CD4-positive, alpha-beta T cell treated with Interferon gamma for 1 hour (primary cell): ENCODE results near the gene MDGA2.
"Not testable (repeated sequence)": the region's sequence is repeated elsewhere in the genome, so short reads cannot be mapped to it uniquely, and the experiment has no call there.

Experiments
- DNase-seq: peaks from one replicate; pipeline ENCODE4 v3.0.0-alpha.2; 2020

Gene MDGA2

GRCh38 chr14:47060050-47060449, 615.4 kb downstream of the MDGA2 start:
- DNase-seq, result no peak

- no peak for DNase-seq
Measured at GRCh38 chr14:47057364-47057763, 618.0 kb downstream of the MDGA2 start.

GRCh38 chr14:47044841-47045240, 630.6 kb downstream of the MDGA2 start:
- DNase-seq, result no peak

GRCh38 chr14:47040550-47040949, 634.9 kb downstream of the MDGA2 start:
- DNase-seq, result no peak

- no peak for DNase-seq
Measured at GRCh38 chr14:47039336-47039735, 636.1 kb downstream of the MDGA2 start.

GRCh38 chr14:47022721-47023120, 652.7 kb downstream of the MDGA2 start:
- DNase-seq, result no peak

GRCh38 chr14:47020500-47020899, 654.9 kb downstream of the MDGA2 start:
- no peak for DNase-seq

GRCh38 chr14:47012533-47013280, 662.7 kb downstream of the MDGA2 start:
- no peak for DNase-seq

- no peak for DNase-seq
Measured at GRCh38 chr14:47009615-47010014, 665.8 kb downstream of the MDGA2 start.

GRCh38 chr14:47008732-47009131, 666.7 kb downstream of the MDGA2 start:
- DNase-seq, result no peak

GRCh38 chr14:46999661-47000060, 675.7 kb downstream of the MDGA2 start:
- no peak for DNase-seq

- no peak for DNase-seq
Measured at GRCh38 chr14:46989566-46989965, 685.8 kb downstream of the MDGA2 start.

GRCh38 chr14:46988312-46988711, 687.1 kb downstream of the MDGA2 start:
- no peak for DNase-seq

GRCh38 chr14:46985529-46986380, 689.6 kb downstream of the MDGA2 start:
- DNase-seq, result no peak

- no peak for DNase-seq
Measured at GRCh38 chr14:46973295-46973694, 702.1 kb downstream of the MDGA2 start.

GRCh38 chr14:46964378-46964777, 711.0 kb downstream of the MDGA2 start:
- DNase-seq, result no peak

- no peak for DNase-seq
Measured at GRCh38 chr14:46951103-46951502, 724.3 kb downstream of the MDGA2 start.

- no peak for DNase-seq
Measured at GRCh38 chr14:46940611-46941010, 734.8 kb downstream of the MDGA2 start.

GRCh38 chr14:46920542-46920941, 754.9 kb downstream of the MDGA2 start:
- DNase-seq, result no peak

- not testable (repeated sequence) for DNase-seq
Measured at GRCh38 chr14:46915539-46915938, 759.9 kb downstream of the MDGA2 start.

GRCh38 chr14:46902837-46903236, 772.6 kb downstream of the MDGA2 start:
- no peak for DNase-seq

GRCh38 chr14:46894476-46894875, 780.9 kb downstream of the MDGA2 start:
- DNase-seq, result no peak

- no peak for DNase-seq
Measured at GRCh38 chr14:46887144-46887543, 788.3 kb downstream of the MDGA2 start.

- DNase-seq, result no peak
Measured at GRCh38 chr14:46885566-46885965, 789.8 kb downstream of the MDGA2 start.
